ACC112 (cell line): Measurements from ENCODE around the gene COL6A6.

Source experiments
- H2AFZ ChIP-seq: fragments of 200-600 bp; sonication (generic); one replicate; pipeline ENCODE4 v1.6.0; 2017; ENCODE audit warnings: antibody characterized with exemption, low read length; ENCODE audit not compliant: unreplicated experiment
- H3K27ac ChIP-seq: fragments of 200-600 bp; sonication (generic); 2 replicates; pipeline ENCODE4 v1.5.1; 2014; ENCODE audit warnings: low read depth, mild to moderate bottlenecking, antibody characterized with exemption, low read length, moderate library complexity
- H3K27me3 ChIP-seq: fragments of 200-600 bp; sonication (generic); 2 replicates; pipeline ENCODE4 v1.6.1; 2014; ENCODE audit warnings: mild to moderate bottlenecking, antibody characterized with exemption, low read length, moderate library complexity, mixed read lengths; ENCODE audit not compliant: insufficient read depth
- H3K36me3 ChIP-seq: fragments of 200-600 bp; sonication (generic); 2 replicates; pipeline ENCODE4 v1.6.1; 2016; ENCODE audit warnings: mild to moderate bottlenecking, antibody characterized with exemption, low read length, moderate library complexity, mixed read lengths; ENCODE audit not compliant: insufficient read depth
- H3K4me1 ChIP-seq: fragments of 200-600 bp; sonication (generic); one replicate; pipeline ENCODE4 v1.6.1; 2016; ENCODE audit warnings: low read length, mixed read lengths; ENCODE audit not compliant: insufficient read depth, unreplicated experiment, control insufficient read depth
- H3K4me3 ChIP-seq: fragments of 200-600 bp; sonication (generic); 2 replicates; pipeline ENCODE4 v1.5.1; 2014; ENCODE audit warnings: mild to moderate bottlenecking, low read depth, low read length
- H3K79me2 ChIP-seq: fragments of 200-600 bp; sonication (generic); one replicate; pipeline ENCODE4 v1.6.0; 2016; ENCODE audit warnings: low read length; ENCODE audit not compliant: control insufficient read depth, unreplicated experiment, insufficient read depth

COL6A6 gene, protein sequence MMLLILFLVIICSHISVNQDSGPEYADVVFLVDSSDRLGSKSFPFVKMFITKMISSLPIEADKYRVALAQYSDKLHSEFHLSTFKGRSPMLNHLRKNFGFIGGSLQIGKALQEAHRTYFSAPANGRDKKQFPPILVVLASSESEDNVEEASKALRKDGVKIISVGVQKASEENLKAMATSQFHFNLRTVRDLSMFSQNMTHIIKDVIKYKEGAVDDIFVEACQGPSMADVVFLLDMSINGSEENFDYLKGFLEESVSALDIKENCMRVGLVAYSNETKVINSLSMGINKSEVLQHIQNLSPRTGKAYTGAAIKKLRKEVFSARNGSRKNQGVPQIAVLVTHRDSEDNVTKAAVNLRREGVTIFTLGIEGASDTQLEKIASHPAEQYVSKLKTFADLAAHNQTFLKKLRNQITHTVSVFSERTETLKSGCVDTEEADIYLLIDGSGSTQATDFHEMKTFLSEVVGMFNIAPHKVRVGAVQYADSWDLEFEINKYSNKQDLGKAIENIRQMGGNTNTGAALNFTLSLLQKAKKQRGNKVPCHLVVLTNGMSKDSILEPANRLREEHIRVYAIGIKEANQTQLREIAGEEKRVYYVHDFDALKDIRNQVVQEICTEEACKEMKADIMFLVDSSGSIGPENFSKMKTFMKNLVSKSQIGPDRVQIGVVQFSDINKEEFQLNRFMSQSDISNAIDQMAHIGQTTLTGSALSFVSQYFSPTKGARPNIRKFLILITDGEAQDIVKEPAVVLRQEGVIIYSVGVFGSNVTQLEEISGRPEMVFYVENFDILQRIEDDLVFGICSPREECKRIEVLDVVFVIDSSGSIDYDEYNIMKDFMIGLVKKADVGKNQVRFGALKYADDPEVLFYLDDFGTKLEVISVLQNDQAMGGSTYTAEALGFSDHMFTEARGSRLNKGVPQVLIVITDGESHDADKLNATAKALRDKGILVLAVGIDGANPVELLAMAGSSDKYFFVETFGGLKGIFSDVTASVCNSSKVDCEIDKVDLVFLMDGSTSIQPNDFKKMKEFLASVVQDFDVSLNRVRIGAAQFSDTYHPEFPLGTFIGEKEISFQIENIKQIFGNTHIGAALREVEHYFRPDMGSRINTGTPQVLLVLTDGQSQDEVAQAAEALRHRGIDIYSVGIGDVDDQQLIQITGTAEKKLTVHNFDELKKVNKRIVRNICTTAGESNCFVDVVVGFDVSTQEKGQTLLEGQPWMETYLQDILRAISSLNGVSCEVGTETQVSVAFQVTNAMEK (N-terminal part only)

DNA sequence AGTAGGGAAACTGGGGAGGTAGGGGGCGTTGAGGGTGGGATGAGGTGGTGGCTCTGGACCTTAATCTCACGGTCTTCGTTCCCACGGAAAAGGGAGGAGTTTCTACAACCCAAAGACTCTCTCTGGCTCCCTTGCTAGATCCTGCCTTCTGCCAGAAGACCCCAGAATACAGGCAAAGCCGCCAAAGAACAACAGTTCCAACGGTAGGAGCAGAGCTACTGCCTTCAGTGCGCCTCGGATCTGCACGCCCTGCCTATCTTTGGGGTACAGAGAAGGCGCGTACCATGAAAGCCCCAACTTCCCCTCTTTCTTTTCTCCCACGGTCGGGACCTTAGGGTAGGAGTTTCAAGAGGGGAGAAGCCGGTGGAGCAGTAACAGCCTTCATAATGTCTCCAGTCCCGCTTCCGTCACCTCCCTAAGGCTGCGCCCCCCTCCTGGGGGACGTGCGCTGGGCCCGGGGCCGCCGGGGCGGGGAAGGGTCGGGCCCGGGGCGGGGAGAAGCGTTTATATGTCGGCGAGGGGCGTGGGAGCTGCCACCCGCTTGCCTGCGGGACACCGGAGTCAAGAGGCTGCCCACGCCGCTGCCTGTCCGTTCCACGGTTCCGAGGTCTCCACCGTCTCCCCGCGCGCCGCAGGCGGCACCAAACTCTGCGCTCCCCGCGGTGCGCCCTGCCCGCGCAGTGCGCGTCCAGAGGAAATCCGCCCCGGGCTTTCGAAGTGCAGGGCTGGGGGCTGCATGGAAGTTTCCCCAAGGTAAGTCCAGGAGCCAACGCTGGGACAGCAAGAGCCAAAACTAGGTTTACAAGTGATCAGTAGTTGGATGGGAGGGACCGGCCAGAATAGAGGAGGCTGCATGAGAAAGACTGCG, at the start of gene COL6A6:
Gene COL6A6 (plus strand): TSS at position 533 of the 868 bp plus-strand sequence. CDS start 43,188 bp downstream, outside the sequence.
- no peaks in the 10 kb centered on the region for H3K36me3 ChIP-seq
- H3K4me1 ChIP-seq = no peaks in the 10 kb centered on the region
- no peak within 1 kb of the TSS for H2AFZ ChIP-seq
- peaks cover 24% of the 10 kb centered on the region for H3K27me3 ChIP-seq
- H3K79me2 ChIP-seq = no peaks in the 10 kb centered on the region
- H3K4me3 ChIP-seq = no peak within 1 kb of the TSS
- no peak within 1 kb of the TSS for H3K27ac ChIP-seq

DNA sequence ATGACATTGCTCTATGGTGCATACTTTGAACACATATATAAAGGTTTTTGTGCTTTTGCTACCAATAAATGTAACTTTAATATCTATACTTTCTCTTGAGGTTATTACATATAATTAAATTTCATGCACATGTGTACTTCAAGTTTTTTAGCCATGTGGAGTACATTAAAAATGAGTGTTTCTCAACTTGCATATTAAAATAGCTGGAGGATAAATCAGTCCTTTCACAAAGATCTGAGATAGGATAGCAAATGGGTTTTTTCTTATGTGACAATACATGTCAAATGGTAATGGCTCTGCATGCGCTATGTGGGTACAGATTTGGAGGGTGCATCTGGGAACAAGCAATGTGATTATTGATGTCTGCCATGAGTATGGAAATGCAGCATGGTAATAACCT, 48.7 kb upstream of the COL6A6 start:
- Histone ChIP-seq H3K27ac (no peak overlapping the region), H3K36me3 (0 out of 2 replicates have a peak, but pooled peaks cover 2% of the 10 kb centered on the region), H2AFZ (no peak overlapping the region), H3K4me1 (no peaks in the 10 kb centered on the region), H3K27me3 (no peaks in the 10 kb centered on the region), H3K4me3 (no peak overlapping the region), H3K79me2 (no peaks in the 10 kb centered on the region)

DNA sequence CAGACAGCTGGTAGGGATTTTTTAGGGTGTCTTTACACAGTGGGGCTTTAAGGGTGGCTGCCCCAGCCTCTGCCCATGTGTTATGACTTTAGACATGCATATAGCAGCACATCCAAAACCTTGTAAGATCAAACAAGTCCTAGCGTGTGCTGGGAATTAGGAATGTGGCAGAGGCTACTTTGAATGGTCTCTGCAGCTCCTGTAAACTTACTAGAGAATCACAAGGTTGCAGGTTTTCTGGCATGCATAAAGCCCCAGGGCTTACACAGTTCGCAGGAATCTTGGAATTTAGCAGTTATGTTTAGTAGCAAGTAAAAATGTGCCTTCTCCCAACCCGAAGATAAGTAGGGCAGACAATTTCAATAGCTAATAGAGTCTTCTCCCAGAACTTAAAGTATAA, 46.9 kb upstream of the COL6A6 start:
- Histone ChIP-seq H3K36me3 (0 out of 2 replicates have a peak, but pooled peaks cover 2% of the 10 kb centered on the region), H3K4me1 (no peaks in the 10 kb centered on the region), H3K79me2 (no peaks in the 10 kb centered on the region), H2AFZ (no peak overlapping the region), H3K27me3 (no peaks in the 10 kb centered on the region), H3K27ac (no peak overlapping the region), H3K4me3 (no peak overlapping the region)

DNA sequence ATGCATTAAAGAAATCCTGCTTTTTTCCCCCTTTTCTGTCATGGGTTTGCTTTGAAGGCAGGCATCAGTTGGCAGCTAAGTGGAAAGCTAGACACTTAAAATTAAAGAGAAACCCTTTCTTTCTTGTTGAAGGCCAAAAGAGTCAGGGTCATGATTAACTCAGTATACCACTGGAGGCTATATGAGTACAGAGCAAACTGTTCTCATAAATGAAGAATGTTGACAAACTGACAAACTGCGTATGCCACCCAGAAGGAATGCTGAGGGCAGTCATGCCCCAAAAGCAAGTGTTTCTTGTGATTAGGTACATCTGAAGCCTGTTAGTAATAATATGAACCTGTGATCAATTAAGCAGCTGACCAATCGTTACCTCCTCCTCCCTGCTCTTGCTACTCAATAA, 43.6 kb upstream of the COL6A6 start:
- Histone ChIP-seq H3K79me2 (no peaks in the 10 kb centered on the region), H3K27me3 (no peaks in the 10 kb centered on the region), H2AFZ (no peak overlapping the region)

DNA sequence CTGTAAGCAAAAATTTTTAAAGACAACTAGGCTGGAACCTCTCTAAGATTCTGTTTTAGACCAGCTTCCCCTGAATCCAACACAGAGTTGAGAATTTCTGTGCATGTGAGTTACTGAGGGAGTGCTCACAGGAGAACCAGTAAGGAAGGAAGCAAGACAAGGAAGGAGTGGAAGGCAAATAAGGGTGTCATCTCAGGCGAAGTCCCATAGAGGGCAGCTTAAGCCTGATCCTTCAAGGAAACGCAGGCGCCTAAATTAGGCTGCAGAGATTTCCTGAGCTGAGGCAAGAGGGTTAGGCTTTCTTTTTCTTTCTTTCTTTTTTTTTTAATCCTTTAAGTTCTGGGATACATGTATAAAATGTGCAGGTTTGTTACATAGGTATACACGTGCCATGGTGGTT, 36.2 kb upstream of the COL6A6 start:
- Histone ChIP-seq H3K4me3 (no peak overlapping the region), H3K36me3 (no peaks in the 10 kb centered on the region), H3K27ac (no peak overlapping the region), H3K79me2 (no peaks in the 10 kb centered on the region), H3K27me3 (no peaks in the 10 kb centered on the region), H2AFZ (no peak overlapping the region), H3K4me1 (no peaks in the 10 kb centered on the region)

More for the DNA sequence above, 43.6 kb upstream of the COL6A6 start:
- no peak overlapping the region for H3K27ac ChIP-seq
- H3K4me3 ChIP-seq = no peak overlapping the region
- H3K36me3 ChIP-seq = no peaks in the 10 kb centered on the region
- no peaks in the 10 kb centered on the region for H3K4me1 ChIP-seq

DNA sequence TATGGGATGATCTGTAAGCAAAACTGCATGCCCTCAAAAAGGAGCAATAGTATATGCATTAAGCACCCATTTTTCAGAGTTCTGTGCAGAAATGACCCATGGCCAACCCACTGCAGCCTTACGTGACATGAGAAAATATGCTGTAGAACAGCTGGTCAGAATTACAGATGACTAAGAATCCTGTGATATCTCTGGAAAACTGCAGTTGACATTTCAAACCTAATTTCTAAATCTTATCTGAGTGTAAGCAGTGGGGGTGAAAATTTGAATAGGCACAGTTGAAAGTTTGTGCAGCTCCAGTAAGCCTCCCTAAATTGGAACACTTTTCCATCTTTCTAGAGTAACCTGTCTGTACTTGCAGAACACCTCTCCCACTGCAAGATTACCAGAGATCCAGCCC, 28.7 kb upstream of the COL6A6 start:
- H3K4me3 ChIP-seq = no peak overlapping the region
- H3K27ac ChIP-seq = no peak overlapping the region

DNA sequence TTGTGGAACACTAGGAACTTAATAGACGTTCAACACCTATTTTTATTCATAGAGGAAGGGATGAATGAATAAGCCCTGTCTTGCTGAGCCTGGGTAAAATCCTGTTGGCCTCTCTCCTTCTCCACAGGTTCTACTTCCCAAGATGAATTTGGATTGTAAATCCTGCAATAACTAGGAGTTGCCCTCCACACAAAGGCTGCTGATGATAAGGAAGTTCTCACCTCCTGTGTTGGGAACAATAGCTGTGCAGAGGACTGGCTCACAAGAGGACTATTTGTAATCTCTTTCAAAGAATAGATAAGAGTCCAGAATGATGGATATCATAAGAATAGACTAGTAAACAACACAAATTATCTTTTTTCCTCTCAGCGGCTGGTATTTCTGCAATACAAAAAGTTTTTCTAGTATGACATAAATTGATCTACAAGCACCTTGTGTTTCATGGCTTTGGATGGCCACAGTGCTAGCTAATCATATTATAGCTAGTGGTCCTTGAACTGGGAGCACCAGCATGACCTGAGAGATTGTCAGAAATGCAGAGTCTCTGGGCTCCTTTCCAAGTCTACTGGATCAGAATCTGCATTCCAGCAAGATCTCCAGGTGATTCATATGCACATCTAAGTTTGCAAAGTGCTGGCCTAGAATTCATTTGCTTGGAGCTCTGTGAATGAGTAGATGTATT, 28.1 kb upstream of the COL6A6 start:
- Histone ChIP-seq H3K79me2 (no peaks in the 10 kb centered on the region), H3K4me1 (no peaks in the 10 kb centered on the region), H3K27ac (no peak overlapping the region), H3K4me3 (no peak overlapping the region), H3K27me3 (no peaks in the 10 kb centered on the region), H2AFZ (no peak overlapping the region), H3K36me3 (no peaks in the 10 kb centered on the region)

More for the DNA sequence above, 28.7 kb upstream of the COL6A6 start:
- no peak overlapping the region for H2AFZ ChIP-seq
- H3K79me2 ChIP-seq = no peaks in the 10 kb centered on the region
- H3K27me3 ChIP-seq = no peaks in the 10 kb centered on the region
- H3K4me1 ChIP-seq = no peaks in the 10 kb centered on the region
- no peaks in the 10 kb centered on the region for H3K36me3 ChIP-seq

DNA sequence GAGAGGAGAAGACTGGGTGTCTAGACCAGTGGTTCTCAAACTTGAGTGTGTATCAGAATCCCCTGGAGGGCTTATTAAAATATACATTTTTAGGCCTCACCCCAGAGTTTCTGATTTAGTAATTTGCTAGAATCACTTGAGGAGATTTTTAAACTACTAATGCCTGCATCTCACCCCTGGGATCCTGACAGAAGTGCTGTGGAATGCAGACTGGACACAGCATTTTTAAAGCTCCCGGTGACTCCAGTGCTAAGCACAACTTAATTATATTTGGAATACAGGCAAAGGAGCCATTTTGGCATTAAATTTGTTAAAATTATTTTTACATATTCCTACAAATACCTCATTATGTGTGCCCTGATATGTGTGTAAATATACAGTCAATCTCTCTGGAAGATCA, 26.7 kb upstream of the COL6A6 start:
- Histone ChIP-seq H2AFZ (no peak overlapping the region), H3K27ac (no peak overlapping the region), H3K4me3 (no peak overlapping the region), H3K27me3 (no peaks in the 10 kb centered on the region), H3K79me2 (no peaks in the 10 kb centered on the region), H3K4me1 (no peaks in the 10 kb centered on the region), H3K36me3 (no peaks in the 10 kb centered on the region)

DNA sequence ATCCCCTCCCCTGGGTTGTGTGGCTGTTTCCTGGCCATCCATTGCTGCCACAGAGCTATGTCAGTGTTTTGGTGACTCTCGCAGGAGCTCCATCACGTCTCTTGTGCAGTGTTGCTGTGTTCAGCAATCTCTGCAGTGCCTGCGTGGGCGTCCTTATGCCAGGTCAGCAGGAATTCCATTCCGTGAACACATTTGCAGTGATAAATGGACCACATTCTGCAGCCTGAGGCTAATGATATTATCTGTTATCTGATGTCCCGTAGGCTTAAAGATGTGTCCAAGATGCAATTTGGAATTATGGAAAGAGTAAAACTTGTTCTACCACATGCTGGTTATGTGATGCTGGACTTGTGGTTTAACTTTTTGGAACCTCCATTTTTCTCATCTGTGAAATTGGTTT, 25.5 kb upstream of the COL6A6 start:
- Histone ChIP-seq H3K36me3 (no peaks in the 10 kb centered on the region), H3K4me1 (no peaks in the 10 kb centered on the region), H3K4me3 (no peak overlapping the region), H3K27me3 (no peaks in the 10 kb centered on the region), H3K79me2 (no peaks in the 10 kb centered on the region), H3K27ac (no peak overlapping the region), H2AFZ (no peak overlapping the region)
